GM12878 (cell line): ENCODE data around the gene SPCS2. TPM values are rescaled to one million over a fixed set of nuclear protein-coding genes. Genes with fewer than 3 reads are reported as not detected.

Experiments
- ATAC-seq: fragments of 200-7000 bp; cut with Tn5 transposase; 3 replicates; pipeline ENCODE4 v1.9.1; 2020; ENCODE audit warnings: mild to moderate bottlenecking, moderate library complexity
- BruUV-seq: library from RNA; stranded (reverse); fragments of 400-500 nt; replicated peaks from 2 replicates; lab custom pipeline; 2021; lab: Mats Ljungman, UMichigan
- CTCF ChIA-PET: fragments of 300-600 bp; sonication (Branson Sonifier 250); formaldehyde crosslinking; extraction: SDS; loops from one replicate; lab custom pipeline; 2021; ENCODE audit warnings: inconsistent platforms; lab: Yijun Ruan, JAX
- POLR2A ChIA-PET: fragments of 350-600 bp; formaldehyde crosslinking; extraction: SDS; loops from one replicate; lab custom pipeline; 2021; ENCODE audit warnings: inconsistent platforms; lab: Charles Lee
- RAD21 ChIA-PET: fragments of 300-600 bp; sonication (Branson Sonifier 250); formaldehyde crosslinking; loops from one replicate; lab custom pipeline; 2023; ENCODE audit warnings: antibody characterized with exemption; ENCODE audit not compliant: unreplicated experiment; lab: Charles Lee
- SMC1A ChIA-PET: fragments of 300-600 bp; sonication (Branson Sonifier 250); formaldehyde crosslinking; loops from one replicate; lab custom pipeline; 2023; ENCODE audit not compliant: unreplicated experiment, uncharacterized antibody; lab: Charles Lee
- DNase-seq: peaks from one replicate; pipeline ENCODE4 v3.0.0-alpha.2; 2011; ENCODE audit warnings: low read depth, low spot score
- FAIRE-seq: peaks from 3 replicates; lab custom pipeline; 2011; peaks lifted over from hg19 to GRCh38; lab: Jason Lieb, UNC
- H2AFZ ChIP-seq: 2 replicates; pipeline ENCODE4 v1.6.0; 2011; ENCODE audit warnings: low read depth, low read length, control low read depth; ENCODE audit not compliant: control insufficient read depth
- H3K27ac ChIP-seq: 2 replicates; pipeline ENCODE4 v1.5.1; 2011; ENCODE audit warnings: control low read depth; ENCODE audit not compliant: control insufficient read depth, insufficient read depth
- H3K27me3 ChIP-seq, 2 experiments: replicated peaks in 1 of 2; 2 replicates each; pipeline versions ENCODE4 v1.6.0 to v1.6.1; 2011; ENCODE audit warnings: low read length in 1 of 2; ENCODE audit not compliant: control insufficient read depth in 2 of 2, insufficient read depth in 2 of 2
- H3K36me3 ChIP-seq, 2 experiments: 2 replicates each; pipeline ENCODE4 v1.5.1; 2011; ENCODE audit warnings: low read length in 1 of 2; ENCODE audit not compliant: control insufficient read depth in 2 of 2, insufficient read depth in 2 of 2
- H3K4me1 ChIP-seq: 2 replicates; pipeline ENCODE4 v1.6.1; 2011; ENCODE audit warnings: mild to moderate bottlenecking, low read length, moderate library complexity, mixed read lengths; ENCODE audit not compliant: control insufficient read depth, insufficient read depth
- H3K4me2 ChIP-seq: 2 replicates; pipeline ENCODE4 v1.6.0; 2011; ENCODE audit warnings: control low read depth; ENCODE audit not compliant: control insufficient read depth, insufficient read depth
- H3K4me3 ChIP-seq: fragments of 200-600 bp; sonication (generic); 2 replicates; pipeline ENCODE4 v1.5.1; 2016
- H3K79me2 ChIP-seq: 2 replicates; pipeline ENCODE4 v1.6.0; 2011; ENCODE audit warnings: low read length; ENCODE audit not compliant: control insufficient read depth, insufficient read depth
- H3K9ac ChIP-seq: 2 replicates; pipeline ENCODE4 v1.8.0; 2011; ENCODE audit warnings: low read length, control low read depth, mixed read lengths; ENCODE audit not compliant: control insufficient read depth, insufficient read depth
- H3K9me3 ChIP-seq: replicated peaks from 3 replicates; pipeline ENCODE4 v1.5.1; 2011; ENCODE audit warnings: mild to moderate bottlenecking, low read length; ENCODE audit not compliant: control insufficient read depth, insufficient read depth
- H4K20me1 ChIP-seq: 2 replicates; pipeline ENCODE4 v1.6.0; 2011; ENCODE audit not compliant: control insufficient read depth, insufficient read depth
- CEBPB ChIP-seq, 2 experiments: fragments of 150-350 bp in 1 of 2; IDR thresholded peaks; 2 replicates each; pipeline ENCODE4 v1.6.1; 2012 to 2014; ENCODE audit warnings: low read depth in 2 of 2, low read length in 2 of 2, borderline replicate concordance in 1 of 2, inconsistent platforms in 1 of 2
- ESRRA ChIP-seq: IDR thresholded peaks from 2 replicates; pipeline ENCODE4 v1.6.1; 2012; ENCODE audit warnings: mild to moderate bottlenecking, low read length, improper control_type of control experiment
- GABPA ChIP-seq: IDR thresholded peaks from 2 replicates; pipeline ENCODE4 v1.6.1; 2014; ENCODE audit warnings: antibody characterized with exemption, low read depth, mild to moderate bottlenecking, inconsistent platforms
- HDGF ChIP-seq: fragments of 450-650 bp; IDR thresholded peaks from 2 replicates; pipeline ENCODE4 v1.6.1; 2016; ENCODE audit warnings: antibody characterized with exemption
- RCOR1 ChIP-seq: conservative IDR thresholded peaks from 2 replicates; pipeline ENCODE4 v1.6.1; 2012; ENCODE audit warnings: low read depth, low read length, improper control_type of control experiment
- REST ChIP-seq: IDR thresholded peaks from 2 replicates; pipeline ENCODE4 v1.6.1; 2012; ENCODE audit warnings: mild to moderate bottlenecking, low read depth, low read length
- RFX5 ChIP-seq: IDR thresholded peaks from 2 replicates; pipeline ENCODE4 v1.6.1; 2011; ENCODE audit warnings: low read depth, low read length, improper control_type of control experiment
- SMAD1 ChIP-seq: fragments of 450-650 bp; IDR thresholded peaks from 2 replicates; pipeline ENCODE4 v1.6.1; 2018; ENCODE audit warnings: mild to moderate bottlenecking, low read depth; ENCODE audit not compliant: partially characterized antibody
- ZBTB4 ChIP-seq: fragments of 450-650 bp; formaldehyde crosslinking; IDR thresholded peaks from 2 replicates; pipeline ENCODE4 v1.4.0; 2022; ENCODE audit warnings: mild to moderate bottlenecking, moderate library complexity
- ZNF622 ChIP-seq: fragments of 450-650 bp; IDR thresholded peaks from 2 replicates; pipeline ENCODE4 v1.6.1; 2017; ENCODE audit warnings: mild to moderate bottlenecking, inconsistent platforms
- ZNF687 ChIP-seq: fragments of 450-650 bp; IDR thresholded peaks from 2 replicates; pipeline ENCODE4 v1.6.1; 2017; ENCODE audit warnings: mild to moderate bottlenecking, moderate library complexity
- WGBS: methylation state at CpG from one replicate; pipeline ENCODE4 v1.1.6; 2016; ENCODE audit warnings: low lambda C conversion rate; ENCODE audit not compliant: insufficient replicate concordance, insufficient coverage; ENCODE audit errors: missing lambda C conversion rate; 5-methylcytosine and 5-hydroxymethylcytosine counted together
- in situ Hi-C: fragments of 300-500 bp; cut with MboI; formaldehyde crosslinking; loops from 9 replicates; pipeline ENCODE4 v1.14.3; 2018; ENCODE audit warnings: mixed read lengths
- intact Hi-C: fragments of 100-400 bp; cut with micrococcal nuclease; formaldehyde crosslinking; loops from one replicate; pipeline ENCODE4 v1.14.2; 2022; ENCODE audit not compliant: unreplicated experiment
- polyA plus RNA-seq, 11 experiments: library from polyadenylated mRNA; depleted of rRNA in 4 of 11; unstranded in 6 of 11; stranded (reverse) in 5 of 11; fragments of >200 nt; fragmentation: Nextera tagmentation in 4 of 11; fragmentation: Illumina TruSeq in 1 of 11; extraction: Ambion mirVana in 4 of 11; extraction: Trizol in 1 of 11; gene quantifications; 1 replicate in 1 of 11; 2 replicates in 10 of 11; pipeline versions ENCODE4 v1.2.1 to v1.2.3, GENCODE V29; 2011 to 2016; ENCODE audit warnings: inconsistent platforms in 2 of 11, missing spikeins in 2 of 11, low read depth in 1 of 11
- total RNA-seq, 4 experiments: library from RNA; depleted of rRNA in 3 of 4; stranded (reverse); fragments of >200 nt in 3 of 4; fragmentation: Illumina TruSeq in 1 of 4; extraction: Trizol in 1 of 4; gene quantifications; 2 replicates each; pipeline versions ENCODE4 v1.2.1 to v1.2.3, GENCODE V29; 2013 to 2021

The SPCS2 gene
- total and polyA plus RNA-seq, 10 of the 15 experiments (the other 5 are each of a cell fraction or from before 2014, with no cell fraction given) = 40.7 to 661 (median 192) TPM

- no peak overlapping the region for H3K27ac ChIP-seq
- H3K4me2 ChIP-seq = no peak overlapping the region
- no peaks in the 10 kb centered on the region; the same call in 1 of the 2 replicates for H3K79me2 ChIP-seq
- FAIRE-seq (no peak), ATAC-seq (no peak), DNase-seq (no peak)
- no peaks in the 10 kb centered on the region for H3K27me3 ChIP-seq
- POLR2A ChIA-PET = interaction anchor here (0.7 kb wide), 1 partner anchor 17 kb away, joined by 4 read pairs; no protein-coding TSS in a partner anchor
- peaks cover 19% of the 10 kb centered on the region for H3K4me1 ChIP-seq
- RAD21 ChIA-PET = no interaction called here
- in situ Hi-C loops (no loop called here), intact Hi-C loops (no loop called here)
- 98% methylated on average over 3 of the region's 3 CpGs for WGBS
- no peak overlapping the region for H3K4me3 ChIP-seq
- H3K9ac ChIP-seq = no peak overlapping the region
- CTCF ChIA-PET = interaction anchor here (2.0 kb wide), 1 partner anchor 204 kb away, joined by 6 read pairs; no protein-coding TSS in a partner anchor
- SMC1A ChIA-PET = interaction anchor here (1.1 to 2.0 kb wide), 2 partner anchors 8 to 35 kb away, joined by 3 to 9 read pairs; no protein-coding TSS in a partner anchor
- no peak overlapping the region for H2AFZ ChIP-seq
- peaks cover 8 to 17% of the 10 kb centered on the region in 2 experiments for H3K36me3 ChIP-seq
- H4K20me1 ChIP-seq = no peaks in the 10 kb centered on the region
- BruUV-seq = no TSS peak
- no peaks in the 10 kb centered on the region; the same call in 2 of the 3 replicates for H3K9me3 ChIP-seq
- TF ChIP-seq CEBPB (IDR thresholded peaks at IDR 0.05; ENCODE audit: borderline replicate concordance in 1 of 2, low read depth in 2 of 2, low read length in 2 of 2) = no peak
- no peak for TF ChIP-seq ZNF687
- no peak for TF ChIP-seq REST
- no peak for TF ChIP-seq SMAD1
- TF ChIP-seq ESRRA = no peak
- TF ChIP-seq ZNF622 = no peak
- no peak for TF ChIP-seq RCOR1
- no peak for TF ChIP-seq HDGF
- TF ChIP-seq GABPA = no peak
- no peak for TF ChIP-seq RFX5
- TF ChIP-seq ZBTB4 (CRISPR knock-in tag) = no peak
These were observed 51.9 kb downstream of the SPCS2 start for GRCh38 chr11:75000975-75001354.
